GM13976 (cell line): ENCODE results near the gene ANXA2R.

Source experiments
- DNase-seq: peaks from one replicate; pipeline ENCODE4 v3.0.0; 2012; ENCODE audit warnings: low spot score
- CTCF ChIP-seq: IDR thresholded peaks from 2 replicates; pipeline ENCODE4 v1.5.1; 2012; ENCODE audit warnings: borderline replicate concordance, mild to moderate bottlenecking; ENCODE audit not compliant: insufficient read depth; ENCODE audit errors: extremely low read depth, missing control alignments, control extremely low read depth
- in situ Hi-C: fragments of 300-500 bp; cut with MboI; formaldehyde crosslinking; loops from one replicate; pipeline ENCODE4 v1.12.0; 2022; ENCODE audit warnings: low sequenced_read_pairs, mixed read lengths, inconsistent platforms; ENCODE audit not compliant: unreplicated experiment

Gene ANXA2R

GRCh38 chr5:43024217-43024616, 15.9 kb downstream of the ANXA2R start:
- TF ChIP-seq CTCF: no peak
- DNase-seq: no peak
- in situ Hi-C loops: no loop called here

- in situ Hi-C loops: no loop called here
- no peak for DNase-seq
- TF ChIP-seq CTCF: no peak
These were observed 19.0 kb downstream of the ANXA2R start for GRCh38 chr5:43021151-43021550.

GRCh38 chr5:43020399-43020746, 19.7 kb downstream of the ANXA2R start:
- TF ChIP-seq CTCF: no peak
- DNase-seq: no peak

GRCh38 chr5:43019614-43020398, 20.3 kb downstream of the ANXA2R start:
- peak; percentile 32 for TF ChIP-seq CTCF
- in situ Hi-C loops: no loop called here
- DNase-seq: peak; percentile 75

More at GRCh38 chr5:43020399-43020746, 19.7 kb downstream of the ANXA2R start:
- in situ Hi-C loops: no loop called here

GRCh38 chr5:43019291-43019613, 20.9 kb downstream of the ANXA2R start:
- in situ Hi-C loops: no loop called here

GRCh38 chr5:43017428-43017815, 22.7 kb downstream of the ANXA2R start:
- in situ Hi-C loops: no loop called here
- no peak for TF ChIP-seq CTCF
- no peak for DNase-seq

More at GRCh38 chr5:43019291-43019613, 20.9 kb downstream of the ANXA2R start:
- no peak for DNase-seq
- TF ChIP-seq CTCF: no peak
